ENCODE results near the gene EPHB3. TPM values are rescaled to one million over a fixed set of nuclear protein-coding genes. Genes with fewer than 3 reads are reported as not detected.
A peak's percentile ranks its signal among the peaks of the same experiment; 100 is the strongest.

The EPHB3 gene
- total RNA-seq, 1 donor from 2014 or later: 17.2 TPM

GRCh38 chr3:184525337-184526087 is 36.1 kb upstream of the EPHB3 start:
- H3K4me1 Mint-ChIP-seq (ENCODE audit: low read depth, unreplicated experiment): peaks cover 18% of the 10 kb centered on the region
- no peak overlapping the region for H3K27ac ChIP-seq (ENCODE audit: low read depth, low read length)
- H3K4me1 ChIP-seq (ENCODE audit: insufficient read depth, low read length): peaks cover 19% of the 10 kb centered on the region
- no peaks in the 10 kb centered on the region for H4K20me1 ChIP-seq (ENCODE audit: insufficient read depth, low read length)
- DNase-seq (ENCODE audit: low read depth) (no peak), FAIRE-seq (no peak)
- H3K9ac ChIP-seq (ENCODE audit: low read length): peak overlapping the region; percentile 16
- H3K27ac Mint-ChIP-seq (ENCODE audit: unreplicated experiment): peak overlapping the region; percentile 77
- H3K27me3 Mint-ChIP-seq (ENCODE audit: low read depth, unreplicated experiment): peaks cover 7% of the 10 kb centered on the region
- TF ChIP-seq EZH2 (IDR thresholded peaks at IDR 0.05; ENCODE audit: insufficient read depth, low read length) (peak; percentile 93), CTCF (IDR thresholded peaks at IDR 0.05; ENCODE audit: insufficient read depth, low read depth, low read length) (no peak)
- no peaks in the 10 kb centered on the region for H3K79me2 ChIP-seq (ENCODE audit: insufficient read depth, low read length)
- H3K27me3 ChIP-seq (ENCODE audit: insufficient read depth, low read length): peaks cover 38% of the 10 kb centered on the region
- peak overlapping the region; percentile 54 for H3K4me3 ChIP-seq (ENCODE audit: insufficient read depth, low read depth, low read length)
- peak overlapping the region; percentile 93 for H3K4me2 ChIP-seq (ENCODE audit: low read length)
- no peaks in the 10 kb centered on the region for H3K9me3 ChIP-seq (ENCODE audit: insufficient read depth, low read depth, low read length)
- H3K9me3 Mint-ChIP-seq (ENCODE audit: unreplicated experiment): no peaks in the 10 kb centered on the region
- H3K36me3 ChIP-seq (ENCODE audit: insufficient read depth, low read length): no peaks in the 10 kb centered on the region
- H2AFZ ChIP-seq (ENCODE audit: low read depth, low read length): peak overlapping the region; percentile 77
- H3K4me3 Mint-ChIP-seq (ENCODE audit: unreplicated experiment): peak overlapping the region; percentile 83
- no peaks in the 10 kb centered on the region for H3K36me3 Mint-ChIP-seq (ENCODE audit: low read depth, unreplicated experiment)

- Histone ChIP-seq H4K20me1 (ENCODE audit: insufficient read depth, low read length) (no peaks in the 10 kb centered on the region), H3K27ac (ENCODE audit: low read depth, low read length) (no peak overlapping the region), H3K4me2 (ENCODE audit: low read length) (peak overlapping the region; percentile 93), H3K9me3 (ENCODE audit: insufficient read depth, low read depth, low read length) (no peaks in the 10 kb centered on the region), H3K36me3 (ENCODE audit: insufficient read depth, low read length) (no peaks in the 10 kb centered on the region), H3K4me3 (ENCODE audit: insufficient read depth, low read depth, low read length) (peak overlapping the region; percentile 54), H3K4me1 (ENCODE audit: insufficient read depth, low read length) (peaks cover 19% of the 10 kb centered on the region), H3K9ac (ENCODE audit: low read length) (no peak overlapping the region), H2AFZ (ENCODE audit: low read depth, low read length) (peak overlapping the region; percentile 77), H3K27me3 (ENCODE audit: insufficient read depth, low read length) (peaks cover 38% of the 10 kb centered on the region), H3K79me2 (ENCODE audit: insufficient read depth, low read length) (no peaks in the 10 kb centered on the region)
- Mint-ChIP-seq H3K4me1 (ENCODE audit: low read depth, unreplicated experiment) (peaks cover 18% of the 10 kb centered on the region), H3K4me3 (ENCODE audit: unreplicated experiment) (peak overlapping the region; percentile 83), H3K9me3 (ENCODE audit: unreplicated experiment) (no peaks in the 10 kb centered on the region), H3K27ac (ENCODE audit: unreplicated experiment) (peak overlapping the region; percentile 77), H3K36me3 (ENCODE audit: low read depth, unreplicated experiment) (no peaks in the 10 kb centered on the region), H3K27me3 (ENCODE audit: low read depth, unreplicated experiment) (peaks cover 12% of the 10 kb centered on the region)
- DNase-seq (ENCODE audit: low read depth) (no peak), FAIRE-seq (no peak)
- TF ChIP-seq EZH2 (IDR thresholded peaks at IDR 0.05; ENCODE audit: insufficient read depth, low read length): no peak
Measured at GRCh38 chr3:184526088-184526433, 35.5 kb upstream of the EPHB3 start.

GRCh38 chr3:184531626-184532280 is 29.8 kb upstream of the EPHB3 start:
- Mint-ChIP-seq H3K27ac (ENCODE audit: unreplicated experiment) (no peak overlapping the region), H3K4me1 (ENCODE audit: low read depth, unreplicated experiment) (peaks cover 3% of the 10 kb centered on the region), H3K9me3 (ENCODE audit: unreplicated experiment) (no peaks in the 10 kb centered on the region), H3K4me3 (ENCODE audit: unreplicated experiment) (no peak overlapping the region), H3K36me3 (ENCODE audit: low read depth, unreplicated experiment) (no peaks in the 10 kb centered on the region), H3K27me3 (ENCODE audit: low read depth, unreplicated experiment) (peaks cover 29% of the 10 kb centered on the region)
- Histone ChIP-seq H3K27ac (ENCODE audit: low read depth, low read length) (no peak overlapping the region), H3K79me2 (ENCODE audit: insufficient read depth, low read length) (no peaks in the 10 kb centered on the region), H3K36me3 (ENCODE audit: insufficient read depth, low read length) (no peaks in the 10 kb centered on the region), H3K4me2 (ENCODE audit: low read length) (no peak overlapping the region), H4K20me1 (ENCODE audit: insufficient read depth, low read length) (no peaks in the 10 kb centered on the region), H2AFZ (ENCODE audit: low read depth, low read length) (no peak overlapping the region), H3K4me3 (ENCODE audit: insufficient read depth, low read depth, low read length) (no peak overlapping the region), H3K9me3 (ENCODE audit: insufficient read depth, low read depth, low read length) (no peaks in the 10 kb centered on the region), H3K9ac (ENCODE audit: low read length) (no peak overlapping the region), H3K27me3 (ENCODE audit: insufficient read depth, low read length) (peaks cover 32% of the 10 kb centered on the region), H3K4me1 (ENCODE audit: insufficient read depth, low read length) (no peaks in the 10 kb centered on the region)
- FAIRE-seq (no peak), DNase-seq (ENCODE audit: low read depth) (no peak)
- TF ChIP-seq EZH2 (IDR thresholded peaks at IDR 0.05; ENCODE audit: insufficient read depth, low read length): no peak
- TF ChIP-seq CTCF (IDR thresholded peaks at IDR 0.05; ENCODE audit: insufficient read depth, low read depth, low read length): no peak
